ENCODE measurements around the gene PTPRU. TPM values are rescaled to one million over a fixed set of nuclear protein-coding genes. Genes with fewer than 3 reads are reported as not detected.
"Not testable (repeated sequence)": the region's sequence is repeated elsewhere in the genome, so short reads cannot be mapped to it uniquely, and the experiment has no call there.

The PTPRU gene
- total and polyA plus RNA-seq, 9 donors: 8.0 to 14.6 (median 12.0) TPM

GRCh38 chr1:29232387-29232786 lies 3.9 kb upstream of the PTPRU start:
- Histone ChIP-seq H3K4me3 (ENCODE audit: low read length) (no peak overlapping the region), H3K4me1 (ENCODE audit: control insufficient read depth, insufficient read depth, low read length) (peaks cover 22% of the 10 kb centered on the region), H3K27me3 (ENCODE audit: control insufficient read depth, insufficient read depth, low read length) (peaks cover 13% of the 10 kb centered on the region), H3K27ac (ENCODE audit: low read length) (no peak overlapping the region), H3K9me3 (replicated peaks; ENCODE audit: control insufficient read depth, low read depth, low read length) (no peaks in the 10 kb centered on the region), H3K36me3 (ENCODE audit: control insufficient read depth, insufficient read depth, low read length) (no peaks in the 10 kb centered on the region)
- WGBS (ENCODE audit: insufficient coverage): 78% methylated on average over 3 of the region's 3 CpGs
- no peak for DNase-seq

DNA sequence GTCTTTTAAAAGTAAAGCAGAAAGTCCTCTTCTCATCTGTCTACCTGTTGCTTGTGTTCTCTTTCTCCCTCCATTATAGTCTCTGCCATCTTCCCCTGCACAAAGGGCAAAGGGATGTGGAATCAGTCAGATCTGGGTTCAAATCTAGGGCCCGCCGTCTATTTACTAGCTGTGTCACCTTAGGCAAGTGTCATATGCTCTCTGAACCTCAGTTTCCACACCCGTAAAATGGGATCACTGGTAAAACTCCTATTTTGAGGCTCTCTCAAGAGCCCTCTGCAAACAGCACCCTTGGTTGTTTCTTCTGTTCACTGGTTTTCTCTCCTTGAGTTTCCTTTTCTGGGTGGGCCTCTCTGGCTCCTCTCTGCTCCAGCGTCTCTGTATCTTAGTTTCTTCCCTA lies 2.6 kb upstream of the PTPRU start:
- Histone ChIP-seq H3K9me3 (replicated peaks; ENCODE audit: control insufficient read depth, low read depth, low read length) (no peaks in the 10 kb centered on the region), H3K4me1 (ENCODE audit: control insufficient read depth, insufficient read depth, low read length) (peaks cover 29% of the 10 kb centered on the region), H3K27ac (ENCODE audit: low read length) (no peak overlapping the region), H3K27me3 (ENCODE audit: control insufficient read depth, insufficient read depth, low read length) (peaks cover 22% of the 10 kb centered on the region), H3K4me3 (ENCODE audit: low read length) (no peak overlapping the region), H3K36me3 (ENCODE audit: control insufficient read depth, insufficient read depth, low read length) (no peaks in the 10 kb centered on the region)
- DNase-seq: no peak
- WGBS (ENCODE audit: insufficient coverage): 89% methylated on average over 3 of the region's 4 CpGs

DNA sequence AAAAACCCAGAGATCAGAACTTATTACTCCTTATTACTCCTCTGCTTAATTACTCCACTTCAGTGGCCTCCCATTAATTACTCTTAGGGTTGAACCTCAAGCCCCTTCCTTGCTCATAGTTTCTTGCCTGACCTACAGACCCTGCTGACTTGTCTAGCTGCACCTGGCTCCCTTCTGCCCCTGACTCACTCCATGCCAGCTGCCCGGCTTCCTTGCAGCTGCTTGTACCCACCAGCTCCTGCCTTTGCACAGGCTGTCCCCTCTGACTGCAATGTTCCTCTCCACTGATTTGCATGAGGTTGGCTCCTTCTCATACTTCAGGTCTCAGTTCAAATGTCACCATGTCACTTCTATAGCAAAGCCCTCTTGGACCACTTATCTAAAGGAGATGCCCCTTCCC lies 1.9 kb upstream of the PTPRU start:
- no peak overlapping the region for H3K4me3 ChIP-seq (ENCODE audit: low read length)
- 67% methylated on average over 1 of the region's 1 CpG for WGBS (ENCODE audit: insufficient coverage)
- H3K36me3 ChIP-seq (ENCODE audit: control insufficient read depth, insufficient read depth, low read length): no peaks in the 10 kb centered on the region
- no peaks in the 10 kb centered on the region for H3K9me3 ChIP-seq (replicated peaks; ENCODE audit: control insufficient read depth, low read depth, low read length)
- no peak for DNase-seq
- peaks cover 29% of the 10 kb centered on the region for H3K27me3 ChIP-seq (ENCODE audit: control insufficient read depth, insufficient read depth, low read length)
- H3K4me1 ChIP-seq (ENCODE audit: control insufficient read depth, insufficient read depth, low read length): peaks cover 29% of the 10 kb centered on the region
- H3K27ac ChIP-seq (ENCODE audit: low read length): no peak overlapping the region

DNA sequence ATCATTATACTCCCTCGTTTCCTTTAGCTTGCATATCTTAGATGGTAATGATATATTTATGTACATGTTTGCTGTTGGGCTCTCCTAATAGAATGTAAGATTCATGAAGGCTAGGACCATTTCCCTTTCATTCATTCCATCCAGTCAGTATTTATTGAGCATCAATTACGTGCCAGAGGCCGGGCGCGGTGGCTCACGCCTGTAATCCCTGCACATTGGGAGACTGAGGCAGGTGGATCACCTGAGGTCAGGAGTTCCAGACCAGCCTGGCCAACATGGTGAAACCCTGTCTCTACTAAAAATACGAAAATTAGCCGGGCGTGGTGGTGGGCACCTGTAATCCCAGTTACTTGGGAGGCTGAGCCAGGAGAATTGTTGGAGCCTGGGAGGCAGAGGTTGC lies 1.4 kb upstream of the PTPRU start:
- DNase-seq: not testable (repeated sequence)

DNA sequence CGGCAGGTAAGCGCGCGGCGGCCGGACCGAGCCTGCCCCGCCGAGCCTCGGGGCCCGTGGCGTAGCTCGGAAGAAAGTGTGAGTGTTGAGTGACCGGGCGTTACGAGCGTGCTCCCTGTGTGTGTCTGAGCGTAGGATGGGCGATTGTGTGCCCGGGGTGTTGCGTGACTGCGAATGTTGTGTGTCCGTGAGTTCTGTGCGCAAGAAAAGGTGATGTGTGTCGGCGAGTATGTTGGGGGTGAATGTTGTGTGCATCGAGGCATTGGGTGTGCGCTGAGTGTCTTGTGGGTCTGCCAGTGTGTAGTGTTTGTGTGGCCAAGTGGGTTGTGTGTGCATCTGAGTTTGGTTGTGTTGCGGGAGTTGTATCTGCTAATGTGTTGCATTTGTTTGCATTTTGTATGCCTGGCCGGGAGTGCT lies 398 bp downstream of the PTPRU start:
- Histone ChIP-seq H3K4me3 (ENCODE audit: low read length) (peak overlapping the region; percentile 54), H3K27ac (ENCODE audit: low read length) (no peak overlapping the region), H3K36me3 (ENCODE audit: control insufficient read depth, insufficient read depth, low read length) (no peaks in the 10 kb centered on the region), H3K27me3 (ENCODE audit: control insufficient read depth, insufficient read depth, low read length) (peaks cover 38% of the 10 kb centered on the region), H3K9me3 (replicated peaks; ENCODE audit: control insufficient read depth, low read depth, low read length) (no peaks in the 10 kb centered on the region), H3K4me1 (ENCODE audit: control insufficient read depth, insufficient read depth, low read length) (peaks cover 31% of the 10 kb centered on the region)
- DNase-seq: peak; percentile 33
- under 1% methylated on average over 30 of the region's 30 CpGs for WGBS (ENCODE audit: insufficient coverage)

More for the DNA sequence above, 1.4 kb upstream of the PTPRU start:
- H3K4me3 ChIP-seq (ENCODE audit: low read length); H3K27ac ChIP-seq (ENCODE audit: low read length); H3K9me3 ChIP-seq (replicated peaks; ENCODE audit: control insufficient read depth, low read depth, low read length); H3K36me3 ChIP-seq (ENCODE audit: control insufficient read depth, insufficient read depth, low read length): not testable (repeated sequence)
- Histone ChIP-seq H3K4me1 (ENCODE audit: control insufficient read depth, insufficient read depth, low read length) (peaks cover 28% of the 10 kb centered on the region), H3K27me3 (ENCODE audit: control insufficient read depth, insufficient read depth, low read length) (peaks cover 33% of the 10 kb centered on the region)
- 92% methylated on average over 6 of the region's 9 CpGs for whole genome bisulfite sequencing (ENCODE audit: insufficient coverage)

GRCh38 chr1:29237129-29237821 lies 953 bp downstream of the PTPRU start:
- H3K9me3 ChIP-seq (replicated peaks; ENCODE audit: control insufficient read depth, low read depth, low read length): no peaks in the 10 kb centered on the region
- WGBS (ENCODE audit: insufficient coverage): under 1% methylated on average over 78 of the region's 79 CpGs
- no peak overlapping the region for H3K27ac ChIP-seq (ENCODE audit: low read length)
- H3K4me1 ChIP-seq (ENCODE audit: control insufficient read depth, insufficient read depth, low read length): peaks cover 31% of the 10 kb centered on the region
- peak overlapping the region; percentile 54 for H3K4me3 ChIP-seq (ENCODE audit: low read length)
- DNase-seq: peak; percentile 58
- peaks cover 38% of the 10 kb centered on the region for H3K27me3 ChIP-seq (ENCODE audit: control insufficient read depth, insufficient read depth, low read length)
- no peaks in the 10 kb centered on the region for H3K36me3 ChIP-seq (ENCODE audit: control insufficient read depth, insufficient read depth, low read length)

GRCh38 chr1:29237852-29238619 lies 1.7 kb downstream of the PTPRU start:
- Histone ChIP-seq H3K36me3 (ENCODE audit: control insufficient read depth, insufficient read depth, low read length) (no peaks in the 10 kb centered on the region), H3K27me3 (ENCODE audit: control insufficient read depth, insufficient read depth, low read length) (peaks cover 38% of the 10 kb centered on the region), H3K4me1 (ENCODE audit: control insufficient read depth, insufficient read depth, low read length) (peaks cover 31% of the 10 kb centered on the region), H3K9me3 (replicated peaks; ENCODE audit: control insufficient read depth, low read depth, low read length) (no peaks in the 10 kb centered on the region), H3K27ac (ENCODE audit: low read length) (no peak overlapping the region), H3K4me3 (ENCODE audit: low read length) (peak overlapping the region; percentile 27)
- 1% methylated on average over 82 of the region's 93 CpGs for WGBS (ENCODE audit: insufficient coverage)
- peak; percentile 41 for DNase-seq

GRCh38 chr1:29238620-29239002 lies 2.3 kb downstream of the PTPRU start:
- H3K9me3 ChIP-seq (replicated peaks; ENCODE audit: control insufficient read depth, low read depth, low read length): no peaks in the 10 kb centered on the region
- no peaks in the 10 kb centered on the region for H3K36me3 ChIP-seq (ENCODE audit: control insufficient read depth, insufficient read depth, low read length)
- no peak for DNase-seq
- no peak overlapping the region for H3K4me3 ChIP-seq (ENCODE audit: low read length)
- 16% methylated on average over 5 of the region's 11 CpGs for WGBS (ENCODE audit: insufficient coverage)
- H3K27ac ChIP-seq (ENCODE audit: low read length): no peak overlapping the region
- peaks cover 38% of the 10 kb centered on the region for H3K27me3 ChIP-seq (ENCODE audit: control insufficient read depth, insufficient read depth, low read length)
- peaks cover 31% of the 10 kb centered on the region for H3K4me1 ChIP-seq (ENCODE audit: control insufficient read depth, insufficient read depth, low read length)

- H3K27ac ChIP-seq (ENCODE audit: low read length): no peak overlapping the region
- no peaks in the 10 kb centered on the region for H3K36me3 ChIP-seq (ENCODE audit: control insufficient read depth, insufficient read depth, low read length)
- peaks cover 38% of the 10 kb centered on the region for H3K27me3 ChIP-seq (ENCODE audit: control insufficient read depth, insufficient read depth, low read length)
- WGBS (ENCODE audit: insufficient coverage): 66% methylated on average over 6 of the region's 7 CpGs
- no peaks in the 10 kb centered on the region for H3K9me3 ChIP-seq (replicated peaks; ENCODE audit: control insufficient read depth, low read depth, low read length)
- H3K4me1 ChIP-seq (ENCODE audit: control insufficient read depth, insufficient read depth, low read length): peaks cover 31% of the 10 kb centered on the region
- no peak overlapping the region for H3K4me3 ChIP-seq (ENCODE audit: low read length)
- DNase-seq: no peak
Observed at GRCh38 chr1:29239142-29239541, 2.8 kb downstream of the PTPRU start.

GRCh38 chr1:29240400-29240837 lies 4.1 kb downstream of the PTPRU start:
- peak; percentile 48 for DNase-seq
- no peaks in the 10 kb centered on the region for H3K36me3 ChIP-seq (ENCODE audit: control insufficient read depth, insufficient read depth, low read length)
- no CpG with 5 or more reads among the region's 4 CpGs for WGBS (ENCODE audit: insufficient coverage)
- H3K4me1 ChIP-seq (ENCODE audit: control insufficient read depth, insufficient read depth, low read length): peaks cover 31% of the 10 kb centered on the region
- peaks cover 38% of the 10 kb centered on the region for H3K27me3 ChIP-seq (ENCODE audit: control insufficient read depth, insufficient read depth, low read length)
- no peak overlapping the region for H3K4me3 ChIP-seq (ENCODE audit: low read length)
- no peaks in the 10 kb centered on the region for H3K9me3 ChIP-seq (replicated peaks; ENCODE audit: control insufficient read depth, low read depth, low read length)
- H3K27ac ChIP-seq (ENCODE audit: low read length): no peak overlapping the region
